ENCODE data around the gene TJP2.

TJP2 gene

GRCh38 chr9:69254223-69254622, 80.1 kb downstream of the TJP2 start:
- Mint-ChIP-seq H3K27me3 (ENCODE audit: low read depth) (no peaks in the 10 kb centered on the region), H3K4me3 (no peak overlapping the region), H3K27ac (no peak overlapping the region), H3K9me3 (no peaks in the 10 kb centered on the region), H3K36me3 (ENCODE audit: low read depth) (peaks cover 21% of the 10 kb centered on the region), H3K4me1 (no peaks in the 10 kb centered on the region)
- TF ChIP-seq CTCF (IDR thresholded peaks at IDR 0.05; ENCODE audit: unreplicated experiment in 3 of 3), result no peak

GRCh38 chr9:69255591-69255990, 81.5 kb downstream of the TJP2 start:
- H3K4me3 Mint-ChIP-seq, result no peak overlapping the region
- H3K4me1 Mint-ChIP-seq, result no peaks in the 10 kb centered on the region
- H3K36me3 Mint-ChIP-seq (ENCODE audit: low read depth), result peaks cover 21% of the 10 kb centered on the region
- no peaks in the 10 kb centered on the region for H3K27me3 Mint-ChIP-seq (ENCODE audit: low read depth)
- no peak for TF ChIP-seq CTCF (IDR thresholded peaks at IDR 0.05; ENCODE audit: unreplicated experiment in 3 of 3)
- H3K27ac Mint-ChIP-seq, result no peak overlapping the region
- H3K9me3 Mint-ChIP-seq, result no peaks in the 10 kb centered on the region

- Mint-ChIP-seq H3K9me3 (no peaks in the 10 kb centered on the region), H3K4me1 (no peaks in the 10 kb centered on the region)
Measured at GRCh38 chr9:69258551-69258950, 84.5 kb downstream of the TJP2 start.

GRCh38 chr9:69260161-69260560, 86.1 kb downstream of the TJP2 start:
- Mint-ChIP-seq H3K27me3 (ENCODE audit: low read depth) (peaks cover 3% of the 10 kb centered on the region), H3K4me1 (no peaks in the 10 kb centered on the region), H3K27ac (no peak overlapping the region), H3K9me3 (no peaks in the 10 kb centered on the region), H3K4me3 (no peak overlapping the region), H3K36me3 (ENCODE audit: low read depth) (peaks cover 10% of the 10 kb centered on the region)
- no peak for TF ChIP-seq CTCF (IDR thresholded peaks at IDR 0.05; ENCODE audit: unreplicated experiment in 3 of 3)

More at GRCh38 chr9:69258551-69258950, 84.5 kb downstream of the TJP2 start:
- no peak for TF ChIP-seq CTCF (IDR thresholded peaks at IDR 0.05; ENCODE audit: unreplicated experiment in 3 of 3)
- Mint-ChIP-seq H3K36me3 (ENCODE audit: low read depth) (peaks cover 10% of the 10 kb centered on the region), H3K27ac (no peak overlapping the region), H3K27me3 (ENCODE audit: low read depth) (no peaks in the 10 kb centered on the region), H3K4me3 (no peak overlapping the region)

GRCh38 chr9:69261636-69262035, 87.6 kb downstream of the TJP2 start:
- TF ChIP-seq CTCF (IDR thresholded peaks at IDR 0.05; ENCODE audit: unreplicated experiment in 3 of 3), result no peak
- Mint-ChIP-seq H3K4me3 (no peak overlapping the region), H3K9me3 (no peaks in the 10 kb centered on the region), H3K27me3 (ENCODE audit: low read depth) (peaks cover 8% of the 10 kb centered on the region), H3K36me3 (ENCODE audit: low read depth) (peaks cover 6% of the 10 kb centered on the region), H3K4me1 (no peaks in the 10 kb centered on the region), H3K27ac (no peak overlapping the region)

- Mint-ChIP-seq H3K4me1 (no peaks in the 10 kb centered on the region), H3K9me3 (peaks cover 2% of the 10 kb centered on the region), H3K27me3 (ENCODE audit: low read depth) (peaks cover 8% of the 10 kb centered on the region), H3K4me3 (no peak overlapping the region), H3K36me3 (ENCODE audit: low read depth) (no peaks in the 10 kb centered on the region), H3K27ac (no peak overlapping the region)
- TF ChIP-seq CTCF (IDR thresholded peaks at IDR 0.05; ENCODE audit: unreplicated experiment in 3 of 3), result no peak
Measured at GRCh38 chr9:69264526-69264925, 90.4 kb downstream of the TJP2 start.

All from nephron (organoid).